HG03060 (cell line): ENCODE measurements around the gene DENND6B.

Source experiments
- ATAC-seq: cut with Tn5 transposase; IDR thresholded peaks from one replicate; pipeline ENCODE4 v1.9.1; 2021; ENCODE audit warnings: low read depth, moderate number of reproducible peaks; ENCODE audit not compliant: unreplicated experiment

Gene DENND6B

GRCh38 chr22:50305393-50305922 lies 21.4 kb downstream of the DENND6B start:
- no peak for ATAC-seq

DNA sequence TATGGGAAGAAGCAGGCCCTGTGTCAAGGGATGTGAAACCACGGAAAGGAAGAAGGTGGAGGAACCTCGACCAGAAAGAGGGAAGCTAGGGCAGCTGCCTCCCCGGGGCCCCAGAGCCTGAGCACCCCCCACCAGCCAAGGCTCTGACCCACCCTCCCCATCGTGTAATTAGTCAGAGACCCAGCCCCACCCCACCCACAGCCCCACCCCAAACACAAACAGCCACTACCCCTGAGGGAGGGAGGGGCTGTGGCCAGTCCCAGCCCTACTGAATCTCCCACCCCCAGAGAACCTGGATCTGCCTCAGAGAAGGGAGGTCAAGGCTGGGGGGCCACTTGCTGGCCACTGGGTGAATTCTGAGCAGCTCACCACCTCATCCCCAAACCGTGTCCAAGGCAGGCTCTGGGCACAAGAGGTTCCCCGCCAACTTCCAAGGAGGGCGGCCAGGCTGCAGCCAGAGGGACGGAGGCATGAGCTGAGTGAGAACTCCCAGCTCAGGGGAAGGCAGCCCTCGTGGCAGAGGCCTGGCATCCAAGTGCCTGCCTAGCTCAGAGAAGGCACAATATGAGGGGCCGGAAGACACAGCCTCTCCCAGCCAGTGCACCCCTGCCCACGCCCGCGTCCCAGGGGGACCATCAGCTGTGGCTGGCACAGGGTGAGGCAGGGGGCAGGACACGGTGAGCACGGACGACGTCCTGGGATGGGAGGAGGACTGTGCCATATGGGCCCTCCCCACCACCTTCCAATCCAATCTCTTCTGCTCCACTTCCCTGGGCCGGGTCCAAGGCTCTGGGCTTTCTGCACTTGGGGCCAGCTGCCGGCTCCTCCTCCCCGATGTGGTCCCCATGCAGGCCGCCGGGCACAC lies 22.1 kb downstream of the DENND6B start:
- ATAC-seq, result no peak

DNA sequence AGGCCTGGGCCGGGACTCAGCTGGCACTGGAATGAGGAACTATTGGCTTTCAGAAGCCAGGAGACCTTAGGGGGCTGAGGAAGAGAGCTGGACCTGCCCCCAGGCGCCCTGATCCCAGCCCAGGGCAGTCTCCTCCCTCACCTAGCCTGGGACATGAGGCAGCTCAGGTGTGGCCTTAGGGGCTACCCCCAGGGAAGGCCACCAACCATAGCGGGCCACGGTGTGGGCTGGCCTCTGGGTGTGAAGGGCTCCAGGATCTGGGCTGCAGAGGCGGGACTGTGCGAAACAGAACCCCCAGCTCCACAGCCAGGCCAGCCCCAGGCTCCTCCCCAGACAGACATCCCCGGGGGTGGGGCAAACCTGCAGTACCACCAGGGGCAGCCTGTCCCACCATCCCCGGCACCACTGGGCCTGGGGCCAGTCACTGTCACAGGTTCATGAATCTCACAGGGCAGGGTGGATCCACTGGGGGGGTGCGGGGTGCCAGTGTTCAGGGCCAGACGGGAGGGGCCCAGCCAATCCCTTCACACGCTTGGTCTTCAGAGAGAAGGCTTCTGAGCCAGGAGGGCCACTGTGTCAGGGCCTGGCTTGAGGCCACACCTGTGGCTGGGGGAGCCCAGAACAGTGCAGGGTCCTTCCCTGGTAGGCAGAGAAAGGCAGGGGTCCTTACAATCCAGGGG lies 22.8 kb downstream of the DENND6B start:
- ATAC-seq, result no peak

GRCh38 chr22:50303515-50303847 lies 23.3 kb downstream of the DENND6B start:
- no peak for ATAC-seq

- ATAC-seq, result no peak
These were observed 24.2 kb downstream of the DENND6B start for GRCh38 chr22:50302564-50302963.

DNA sequence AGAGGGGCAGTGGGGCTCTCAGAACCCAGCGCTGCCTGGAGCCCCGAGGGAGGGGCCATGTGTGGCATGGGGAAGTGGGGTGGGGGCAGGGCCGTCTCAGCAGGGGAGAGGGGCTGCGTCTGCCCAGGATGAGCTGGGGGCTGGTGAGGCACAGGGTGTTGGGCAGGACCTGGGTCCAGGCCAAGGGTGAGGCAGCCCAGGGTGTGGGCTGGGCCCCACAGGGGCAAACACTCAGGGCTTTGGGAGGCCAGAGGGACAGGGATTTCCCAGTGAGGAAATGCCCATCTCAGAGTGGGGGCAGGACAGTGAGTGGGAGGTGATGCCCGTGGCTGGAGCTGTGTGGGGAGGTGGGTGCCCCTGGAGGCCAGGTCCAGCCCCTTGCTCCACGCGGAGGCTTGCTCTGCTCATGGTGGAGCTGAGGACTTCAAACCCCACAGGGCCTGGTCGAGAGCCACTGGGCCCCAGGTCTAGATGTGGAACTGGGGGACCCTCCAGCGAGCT lies 24.7 kb downstream of the DENND6B start:
- ATAC-seq, result no peak

GRCh38 chr22:50301581-50301991 lies 25.2 kb downstream of the DENND6B start:
- ATAC-seq, result no peak

DNA sequence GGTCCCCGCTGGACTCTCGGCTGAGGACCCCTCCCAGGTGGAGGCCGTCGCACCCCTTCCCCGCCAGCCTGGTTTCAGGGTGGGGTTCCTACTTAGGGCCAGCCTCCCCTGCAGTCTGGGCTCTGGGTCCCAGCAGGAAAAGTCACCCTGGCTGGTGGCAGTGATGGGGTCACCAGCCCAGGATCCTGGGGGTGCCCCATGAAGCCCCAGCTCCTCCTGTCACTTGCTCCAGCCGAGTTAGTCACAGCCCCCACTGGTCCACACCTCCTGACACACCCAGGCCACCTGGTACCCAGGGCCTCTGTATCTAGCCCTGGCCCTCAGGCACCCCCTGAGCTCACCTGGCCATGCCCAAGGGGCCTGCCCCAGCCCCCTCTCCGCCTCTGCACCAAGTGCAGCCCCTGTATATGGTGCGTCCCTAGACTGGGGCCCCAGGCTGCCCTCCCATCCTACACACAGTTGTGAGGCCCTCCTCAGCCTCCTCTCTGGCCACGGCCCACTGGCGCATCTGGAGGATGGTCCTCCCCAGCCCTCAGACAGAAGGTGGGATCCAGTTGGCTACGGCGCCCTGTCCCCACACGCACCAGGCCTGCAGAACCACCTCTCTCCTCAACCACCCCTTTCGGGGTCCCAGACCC lies 26.1 kb downstream of the DENND6B start:
- ATAC-seq, result no peak

GRCh38 chr22:50299785-50300619 lies 26.8 kb downstream of the DENND6B start:
- ATAC-seq, result no peak

- ATAC-seq, result no peak
These were observed 27.7 kb downstream of the DENND6B start for GRCh38 chr22:50298937-50299784.

- no peak for ATAC-seq
These were observed 28.6 kb downstream of the DENND6B start for GRCh38 chr22:50298266-50298637.

DNA sequence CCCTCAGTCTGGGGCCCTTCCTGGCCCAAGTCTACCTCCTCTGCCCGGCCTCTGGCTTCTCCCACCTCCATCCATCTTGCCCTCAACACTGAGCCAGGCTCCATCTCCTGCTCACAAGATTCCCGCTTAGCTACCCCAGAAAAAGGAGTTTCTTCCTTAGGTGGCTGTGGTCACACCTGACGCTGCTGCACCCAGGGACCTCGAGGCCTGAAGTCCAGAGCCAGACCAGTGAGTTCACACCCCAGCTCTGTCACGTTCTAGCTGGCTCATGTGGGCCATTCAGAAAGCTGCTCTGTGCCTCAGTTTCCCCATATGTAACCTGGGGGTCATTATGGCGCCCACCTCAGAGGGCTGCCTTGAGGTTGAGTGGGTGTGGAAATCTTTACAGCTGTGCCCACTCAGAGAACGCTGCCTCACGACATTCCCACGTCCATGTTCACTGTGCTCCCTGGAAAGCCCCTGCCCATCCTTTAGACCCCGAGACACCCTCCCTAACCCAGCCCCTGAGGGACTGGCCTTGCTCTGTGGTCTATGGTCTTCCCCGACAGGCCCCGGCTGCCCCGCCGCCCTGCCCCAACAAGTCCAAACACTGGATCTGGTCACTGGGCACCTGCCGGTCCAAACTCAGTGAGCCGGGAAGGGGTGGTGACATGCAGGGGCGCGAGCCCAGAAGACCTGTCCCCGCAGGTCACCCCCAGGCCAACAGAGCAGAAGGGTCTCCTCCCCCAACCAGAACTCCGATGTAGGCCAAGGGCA lies 29.1 kb downstream of the DENND6B start:
- no peak for ATAC-seq

GRCh38 chr22:50296658-50297490 lies 29.9 kb downstream of the DENND6B start:
- no peak for ATAC-seq

- ATAC-seq, result no peak
These were observed 32.5 kb downstream of the DENND6B start for GRCh38 chr22:50294319-50294656.

GRCh38 chr22:50293441-50294318 lies 33.1 kb downstream of the DENND6B start:
- ATAC-seq, result no peak

DNA sequence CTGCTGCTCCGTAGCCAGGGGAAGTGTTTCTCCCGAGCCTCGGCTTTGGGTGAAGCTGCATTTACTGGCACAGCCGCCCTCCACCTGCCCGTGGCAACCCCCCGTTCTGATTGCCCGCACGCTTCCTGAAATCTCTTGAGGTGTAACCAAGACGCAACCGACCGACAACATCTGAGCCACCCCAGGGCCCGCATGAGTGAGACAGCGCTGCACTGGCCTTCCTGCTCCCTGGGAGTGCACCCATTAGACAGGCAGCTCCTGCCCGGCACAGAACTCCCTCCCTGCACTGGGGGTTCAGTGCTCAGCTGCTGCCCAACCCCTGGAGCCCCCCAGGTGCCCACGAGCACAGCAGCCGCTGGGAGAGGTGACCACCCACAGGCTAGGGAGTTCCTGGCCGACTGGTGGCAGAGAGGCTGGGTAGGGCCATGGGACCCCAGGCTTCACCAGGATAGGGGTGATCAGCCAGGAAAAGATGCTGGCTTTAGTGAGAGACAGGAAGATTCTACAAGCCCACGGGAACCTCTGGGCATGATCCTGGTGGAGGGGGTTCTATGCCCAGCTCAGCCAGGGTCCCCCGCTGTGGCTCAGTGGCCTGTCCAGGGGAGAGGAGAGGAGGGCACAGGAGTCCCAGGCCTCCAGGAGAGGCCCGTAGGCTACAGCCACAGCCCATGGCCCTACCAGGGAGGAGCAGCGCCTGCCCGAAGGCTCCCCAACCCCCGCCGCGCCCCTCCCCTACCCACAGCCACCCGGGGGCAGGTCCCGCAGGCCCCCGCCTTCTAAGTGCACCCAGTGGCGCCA lies 34.0 kb downstream of the DENND6B start:
- no peak for ATAC-seq
